Measurements from ENCODE around the gene TEX54. TPM values are rescaled to one million over a fixed set of nuclear protein-coding genes. Genes with fewer than 3 reads are reported as not detected.

Gene TEX54
- total and polyA plus RNA-seq, 2 of the 4 experiments (the other 2 are of a cell fraction) = not detected

GRCh38 chr11:62831520-62832335, 913 bp downstream of the TEX54 start, which contains the start of gene STX5:
Gene STX5, minus strand, starts transcription at chr11:62832051. Its CDS starts 808 bp downstream, at chr11:62831243.
- H4K91ac ChIP-seq (ENCODE audit: insufficient read depth, low read depth, low read length) = peak within 1 kb of the TSS; percentile 63
- peak; percentile 95 for ATAC-seq (ENCODE audit: low read depth)
- peak within 1 kb of the TSS; percentile 61 for H4K5ac ChIP-seq (ENCODE audit: low read depth, low read length)
- peaks cover 23 to 82% of the 10 kb centered on the region in 2 experiments; a peak in 3 of 4 replicates for H3K79me1 ChIP-seq (ENCODE audit: low read depth in 1 of 2, low read length in 2 of 2)
- H2AFZ ChIP-seq (replicated peaks; ENCODE audit: low read length, poor library complexity) = peak within 1 kb of the TSS; percentile 99
- 1% methylated on average over 18 of the region's 65 CpGs; no CpG with 5 or more reads in 1 of the 2 experiments for WGBS, 2 experiments (ENCODE audit: extremely low coverage in 2 of 2, insufficient read length in 1 of 2)
- POLR2A ChIA-PET (ENCODE audit: unreplicated experiment) = interaction anchor here (0.6 to 1.8 kb wide), 5 partner anchors 10 to 158 kb away, joined by 3 to 16 read pairs (median 4); partner anchors contain the start of gene HNRNPUL2
- peak within 1 kb of the TSS; percentile 100 for H2AK9ac ChIP-seq (replicated peaks; ENCODE audit: low read depth, low read length, poor library complexity)
- H2BK15ac ChIP-seq (ENCODE audit: low read depth, low read length) = no peak within 1 kb of the TSS
- peak within 1 kb of the TSS; percentile 67 for H3K56ac ChIP-seq (ENCODE audit: extremely low read depth, insufficient read depth, low read length)
- H4K20me1 ChIP-seq (ENCODE audit: insufficient read depth, low read length) = peaks cover 37% of the 10 kb centered on the region; the same call in 1 of the 2 replicates
- peak within 1 kb of the TSS; percentile 67 for H3K18ac ChIP-seq (ENCODE audit: low read depth, low read length)
- peak within 1 kb of the TSS; percentile 21 to 94; a peak in 3 of 4 replicates for H4K8ac ChIP-seq (ENCODE audit: low read depth in 2 of 2, low read length in 2 of 2)
- H3K27me3 ChIP-seq (ENCODE audit: control insufficient read depth, insufficient read depth, low read length) = no peaks in the 10 kb centered on the region
- CTCF ChIA-PET = interaction anchor here (0.6 kb wide), 1 partner anchor 20 kb away, joined by 4 read pairs; no protein-coding TSS in a partner anchor
- peak within 1 kb of the TSS; percentile 95 for H3K27ac ChIP-seq (ENCODE audit: insufficient read depth, low read length)
- H2BK120ac ChIP-seq (ENCODE audit: low read depth, low read length) = peak within 1 kb of the TSS; percentile 64; the same call in 1 of the 2 replicates
- peak within 1 kb of the TSS; percentile 67 for H2AK5ac ChIP-seq (ENCODE audit: low read depth, low read length)
- H3K9me3 ChIP-seq (ENCODE audit: control insufficient read depth, insufficient read depth, low read length) = no peaks in the 10 kb centered on the region
- in situ Hi-C loops (cut with MboI; ENCODE audit: low sequenced_read_pairs) = no loop called here
- H3K23ac ChIP-seq (ENCODE audit: low read depth, low read length) = peak within 1 kb of the TSS; percentile 90
- no TSS peak for BruUV-seq (replicated peaks)
- peak within 1 kb of the TSS; percentile 92 for H3K14ac ChIP-seq (replicated peaks; ENCODE audit: low read depth, low read length)
- H3K4me3 ChIP-seq (ENCODE audit: insufficient read depth, low read depth, low read length) = peak within 1 kb of the TSS; percentile 94
- dilution Hi-C loops (cut with HindIII; ENCODE audit: low sequenced_read_pairs, unreplicated experiment) = no loop called here
- 0 out of 2 replicates have a peak within 1 kb of the TSS, but pooled peaks have one; percentile 38 for H2BK20ac ChIP-seq (ENCODE audit: low read depth, low read length)
- DNase-seq = peak; percentile 99
- peak within 1 kb of the TSS; percentile 96 for H2BK5ac ChIP-seq (ENCODE audit: low read depth, low read length, poor library complexity, severe bottlenecking)
- H3K36me3 ChIP-seq (ENCODE audit: control insufficient read depth, insufficient read depth, low read length) = peaks cover 34% of the 10 kb centered on the region
- H3K9ac ChIP-seq (ENCODE audit: low read depth, low read length) = peak within 1 kb of the TSS; percentile 94
- peak within 1 kb of the TSS; percentile 98 for H3K4me2 ChIP-seq (ENCODE audit: low read depth, low read length)
- peaks cover 4% of the 10 kb centered on the region; the same call in 1 of the 2 replicates for H3K9me1 ChIP-seq (ENCODE audit: insufficient read depth, low read length)
- peaks cover 12% of the 10 kb centered on the region for H3K4me1 ChIP-seq (ENCODE audit: control insufficient read depth, insufficient read depth, low read length)
- intact Hi-C loops (cut with micrococcal nuclease) = loop anchor here (2.0 kb wide), 1 partner anchor 45 kb away; the partner anchor contains the start of gene TMEM179B
- H3K4ac ChIP-seq (ENCODE audit: low read depth, low read length) = peak within 1 kb of the TSS; percentile 88
- TF ChIP-seq, protein P1, sequence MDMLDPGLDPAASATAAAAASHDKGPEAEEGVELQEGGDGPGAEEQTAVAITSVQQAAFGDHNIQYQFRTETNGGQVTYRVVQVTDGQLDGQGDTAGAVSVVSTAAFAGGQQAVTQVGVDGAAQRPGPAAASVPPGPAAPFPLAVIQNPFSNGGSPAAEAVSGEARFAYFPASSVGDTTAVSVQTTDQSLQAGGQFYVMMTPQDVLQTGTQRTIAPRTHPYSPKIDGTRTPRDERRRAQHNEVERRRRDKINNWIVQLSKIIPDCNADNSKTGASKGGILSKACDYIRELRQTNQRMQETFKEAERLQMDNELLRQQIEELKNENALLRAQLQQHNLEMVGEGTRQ (IDR thresholded peaks at IDR 0.05; ENCODE audit: low read depth, low read length) = peak; percentile 87
- TF ChIP-seq RFX5 (IDR thresholded peaks at IDR 0.05; ENCODE audit: low read depth, low read length) (no peak), SMC3 (IDR thresholded peaks at IDR 0.05; ENCODE audit: low read depth, low read length) (no peak), FOS (IDR thresholded peaks at IDR 0.05; ENCODE audit: low read depth, low read length) (peak; percentile 40; the same call in 1 of the 2 replicates), MXI1 (IDR thresholded peaks at IDR 0.05; ENCODE audit: borderline replicate concordance, low read depth, low read length) (0 out of 2 replicates have a peak, but pooled peaks have one; percentile 43), POLR2A (IDR thresholded peaks at IDR 0.05; ENCODE audit: low read depth, low read length) (peak; percentile 96), NFE2L2 (IDR thresholded peaks at IDR 0.05; ENCODE audit: low read depth, low read length) (no peak), CHD1 (IDR thresholded peaks at IDR 0.05; ENCODE audit: low read depth, low read length) (no peak; the same call in 1 of the 2 replicates), BHLHE40 (IDR thresholded peaks at IDR 0.05; ENCODE audit: low read depth, low read length) (no peak), RCOR1 (IDR thresholded peaks at IDR 0.05; ENCODE audit: insufficient replicate concordance, low read length) (no peak), MAFK (IDR thresholded peaks at IDR 0.05; ENCODE audit: low read depth, low read length) (no peak), MAZ (IDR thresholded peaks at IDR 0.05; ENCODE audit: borderline replicate concordance, low read depth, low read length) (peak; percentile 45; the same call in 1 of the 2 replicates), CEBPB (IDR thresholded peaks at IDR 0.05; ENCODE audit: low read depth, low read length) (no peak), RAD21 (IDR thresholded peaks at IDR 0.05; ENCODE audit: low read length) (no peak)
- TF ChIP-seq, protein P2, sequence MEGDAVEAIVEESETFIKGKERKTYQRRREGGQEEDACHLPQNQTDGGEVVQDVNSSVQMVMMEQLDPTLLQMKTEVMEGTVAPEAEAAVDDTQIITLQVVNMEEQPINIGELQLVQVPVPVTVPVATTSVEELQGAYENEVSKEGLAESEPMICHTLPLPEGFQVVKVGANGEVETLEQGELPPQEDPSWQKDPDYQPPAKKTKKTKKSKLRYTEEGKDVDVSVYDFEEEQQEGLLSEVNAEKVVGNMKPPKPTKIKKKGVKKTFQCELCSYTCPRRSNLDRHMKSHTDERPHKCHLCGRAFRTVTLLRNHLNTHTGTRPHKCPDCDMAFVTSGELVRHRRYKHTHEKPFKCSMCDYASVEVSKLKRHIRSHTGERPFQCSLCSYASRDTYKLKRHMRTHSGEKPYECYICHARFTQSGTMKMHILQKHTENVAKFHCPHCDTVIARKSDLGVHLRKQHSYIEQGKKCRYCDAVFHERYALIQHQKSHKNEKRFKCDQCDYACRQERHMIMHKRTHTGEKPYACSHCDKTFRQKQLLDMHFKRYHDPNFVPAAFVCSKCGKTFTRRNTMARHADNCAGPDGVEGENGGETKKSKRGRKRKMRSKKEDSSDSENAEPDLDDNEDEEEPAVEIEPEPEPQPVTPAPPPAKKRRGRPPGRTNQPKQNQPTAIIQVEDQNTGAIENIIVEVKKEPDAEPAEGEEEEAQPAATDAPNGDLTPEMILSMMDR (conservative IDR thresholded peaks at IDR 0.05; ENCODE audit: low read depth, low read length) = no peak
